CD8-positive, alpha-beta memory T cell (primary cell): ENCODE results near the gene UTY. TPM values are rescaled to one million over a fixed set of nuclear protein-coding genes. Genes with fewer than 3 reads are reported as not detected.

Experiments
- CTCF ChIA-PET: fragments of 350-600 bp; sonication (Branson Sonifier 250); formaldehyde crosslinking; loops from one replicate; lab custom pipeline; 2021; ENCODE audit warnings: antibody characterized with exemption; lab: Charles Lee
- POLR2A ChIA-PET: fragments of 350-600 bp; sonication (Branson Sonifier 250); formaldehyde crosslinking; loops from one replicate; lab custom pipeline; 2021; ENCODE audit warnings: antibody characterized with exemption; lab: Charles Lee
- DNase-seq, 5 donors: peaks; one replicate each; pipeline versions ENCODE4 v3.0.0 to v3.0.0-alpha.2; 2020 to 2022; ENCODE audit warnings: mixed read lengths in 1 of 5
- H3K27ac ChIP-seq: one replicate; pipeline ENCODE4 v1.7.0; 2013; ENCODE audit warnings: low read depth, mild to moderate bottlenecking, low read length, moderate library complexity
- H3K27me3 ChIP-seq: 2 replicates; pipeline ENCODE4 v1.7.0; 2013; ENCODE audit warnings: low read length, mild to moderate bottlenecking; ENCODE audit not compliant: insufficient read depth, poor library complexity, severe bottlenecking
- H3K36me3 ChIP-seq: 2 replicates; pipeline ENCODE4 v1.7.0; 2013; ENCODE audit warnings: mild to moderate bottlenecking, low read length, moderate library complexity; ENCODE audit not compliant: insufficient read depth
- H3K4me1 ChIP-seq: 2 replicates; pipeline ENCODE4 v1.7.0; 2013; ENCODE audit warnings: mild to moderate bottlenecking, low read length, moderate library complexity; ENCODE audit not compliant: insufficient read depth
- H3K4me3 ChIP-seq: 2 replicates; pipeline ENCODE4 v1.7.0; 2013; ENCODE audit warnings: mild to moderate bottlenecking, low read length
- H3K9me3 ChIP-seq: 2 replicates; pipeline ENCODE4 v1.7.0; 2013; ENCODE audit warnings: mild to moderate bottlenecking, low read length
- H3K27ac Mint-ChIP-seq, 8 donors: one replicate each; pipeline ENCODE4 v1.8.0; 2020 to 2021; ENCODE audit warnings: mixed read lengths in 8 of 8, mild to moderate bottlenecking in 6 of 8, inconsistent platforms in 3 of 8, moderate library complexity in 3 of 8
- H3K27me3 Mint-ChIP-seq, 2 donors: one replicate each; pipeline ENCODE4 v1.8.0; 2020 to 2021; ENCODE audit warnings: mixed read lengths in 2 of 2, mild to moderate bottlenecking in 1 of 2, moderate library complexity in 1 of 2
- H3K36me3 Mint-ChIP-seq, 3 donors: one replicate each; pipeline ENCODE4 v1.8.0; 2020 to 2021; ENCODE audit warnings: mixed read lengths in 3 of 3, inconsistent platforms in 1 of 3, mild to moderate bottlenecking in 1 of 3
- H3K4me1 Mint-ChIP-seq, 3 donors: one replicate each; pipeline ENCODE4 v1.8.0; 2020 to 2021; ENCODE audit warnings: mixed read lengths in 3 of 3, inconsistent platforms in 1 of 3, mild to moderate bottlenecking in 1 of 3
- H3K4me3 Mint-ChIP-seq, 7 donors: one replicate each; pipeline ENCODE4 v1.8.0; 2020 to 2021; ENCODE audit warnings: mixed read lengths in 7 of 7, mild to moderate bottlenecking in 6 of 7, moderate library complexity in 4 of 7, inconsistent platforms in 2 of 7
- H3K9me3 Mint-ChIP-seq, 5 donors: one replicate each; pipeline ENCODE4 v1.8.0; 2020 to 2022; ENCODE audit warnings: mixed read lengths in 5 of 5, mild to moderate bottlenecking in 3 of 5, moderate library complexity in 2 of 5, inconsistent platforms in 1 of 5
- polyA plus RNA-seq: library from polyadenylated mRNA; unstranded; fragments of 300-500 nt; fragmentation: Illumina TruSeq; gene quantifications from one replicate; pipeline ENCODE4 v1.2.3, GENCODE V29; 2021
- total RNA-seq, 2 experiments: library from RNA; stranded (reverse); gene quantifications; one replicate each; pipeline ENCODE4 v1.2.3, GENCODE V29; 2021

Gene UTY
- total and polyA plus RNA-seq, 3 experiments from 2014 or later: 16.3 to 18.4 TPM; not detected in 1

GRCh38 chrY:13474997-13475396 is 4.8 kb downstream of the UTY start:
- Histone ChIP-seq H3K27ac (no peak overlapping the region), H3K36me3 (no peaks in the 10 kb centered on the region), H3K4me1 (peaks cover 33% of the 10 kb centered on the region), H3K27me3 (no peaks in the 10 kb centered on the region), H3K9me3 (no peaks in the 10 kb centered on the region), H3K4me3 (no peak overlapping the region)
- Mint-ChIP-seq H3K27ac (peak overlapping the region in 2 of 8 donors; percentile 11 to 48), H3K4me1 (peaks cover 0 to 70% (median 0%) of the 10 kb centered on the region in 3 donors), H3K4me3 (peak overlapping the region in 2 of 7 donors; percentile 43 to 63), H3K36me3 (peaks cover 0 to 60% (median 0%) of the 10 kb centered on the region in 3 donors), H3K9me3 (no peaks in the 10 kb centered on the region), H3K27me3 (no peaks in the 10 kb centered on the region)
- DNase-seq: no peak
- POLR2A ChIA-PET: no interaction called here
- CTCF ChIA-PET: no interaction called here

GRCh38 chrY:13451572-13451971 is 28.3 kb downstream of the UTY start:
- Mint-ChIP-seq H3K27ac (no peak overlapping the region), H3K9me3 (no peaks in the 10 kb centered on the region), H3K4me3 (peak overlapping the region in 1 of 7 donors; percentile 17), H3K27me3 (no peaks in the 10 kb centered on the region), H3K36me3 (peaks cover 0 to 41% (median 0%) of the 10 kb centered on the region in 3 donors), H3K4me1 (peaks cover 0 to 89% (median 0%) of the 10 kb centered on the region in 3 donors)
- POLR2A ChIA-PET: no interaction called here
- Histone ChIP-seq H3K9me3 (no peaks in the 10 kb centered on the region), H3K36me3 (no peaks in the 10 kb centered on the region), H3K27ac (no peak overlapping the region), H3K27me3 (no peaks in the 10 kb centered on the region), H3K4me1 (peaks cover 27% of the 10 kb centered on the region), H3K4me3 (no peak overlapping the region)
- no peak for DNase-seq
- CTCF ChIA-PET: no interaction called here

GRCh38 chrY:13450596-13451130 is 29.2 kb downstream of the UTY start:
- H3K4me3 Mint-ChIP-seq: peak overlapping the region in 2 of 7 donors; percentile 11
- H3K27ac Mint-ChIP-seq: peak overlapping the region in 1 of 8 donors; percentile 21
- peaks cover 0 to 94% (median 0%) of the 10 kb centered on the region in 3 donors for H3K4me1 Mint-ChIP-seq
- Histone ChIP-seq H3K4me1 (peaks cover 27% of the 10 kb centered on the region), H3K36me3 (no peaks in the 10 kb centered on the region), H3K27me3 (no peaks in the 10 kb centered on the region), H3K4me3 (no peak overlapping the region), H3K27ac (no peak overlapping the region), H3K9me3 (no peaks in the 10 kb centered on the region)
- ChIA-PET CTCF (interaction anchor here (1.6 kb wide), 1 partner anchor 8 kb away, joined by 3 read pairs; no protein-coding TSS in a partner anchor), POLR2A (no interaction called here)
- H3K9me3 Mint-ChIP-seq: no peaks in the 10 kb centered on the region
- H3K36me3 Mint-ChIP-seq: peaks cover 0 to 45% (median 0%) of the 10 kb centered on the region in 3 donors
- no peaks in the 10 kb centered on the region for H3K27me3 Mint-ChIP-seq
- no peak for DNase-seq

DNA sequence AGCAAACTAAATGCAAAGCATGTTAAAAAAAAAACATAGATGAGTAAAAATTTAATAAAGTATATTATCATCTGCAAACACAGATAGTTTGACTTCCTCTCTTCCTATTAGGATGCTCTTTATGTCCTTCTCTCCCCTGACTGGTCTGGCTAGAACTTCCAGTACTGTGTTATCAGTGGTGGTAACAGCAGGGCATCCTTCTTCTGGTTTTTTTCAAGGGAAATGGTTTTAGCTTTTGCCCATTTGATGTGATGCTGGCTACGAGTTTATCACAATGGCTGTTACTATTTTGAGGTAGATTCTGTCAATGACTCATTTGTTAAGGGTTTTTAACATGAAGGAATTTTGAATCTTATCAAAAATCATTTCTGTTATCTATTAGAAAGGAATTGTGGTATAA is 34.3 kb downstream of the UTY start:
- POLR2A ChIA-PET: no interaction called here
- CTCF ChIA-PET: no interaction called here

GRCh38 chrY:13443146-13443545 is 36.7 kb downstream of the UTY start:
- Histone ChIP-seq H3K9me3 (no peaks in the 10 kb centered on the region), H3K4me3 (no peak overlapping the region), H3K4me1 (no peaks in the 10 kb centered on the region), H3K36me3 (no peaks in the 10 kb centered on the region), H3K27me3 (no peaks in the 10 kb centered on the region), H3K27ac (no peak overlapping the region)
- Mint-ChIP-seq H3K9me3 (no peaks in the 10 kb centered on the region), H3K27me3 (no peaks in the 10 kb centered on the region), H3K36me3 (peaks cover 0 to 62% (median 0%) of the 10 kb centered on the region in 3 donors), H3K4me1 (peaks cover 0 to 94% (median 0%) of the 10 kb centered on the region in 3 donors), H3K4me3 (no peak overlapping the region), H3K27ac (no peak overlapping the region)
- CTCF ChIA-PET: no interaction called here
- POLR2A ChIA-PET: no interaction called here
- DNase-seq: no peak

More for the DNA sequence above, 34.3 kb downstream of the UTY start:
- H3K27ac Mint-ChIP-seq: peak overlapping the region in 2 of 8 donors; percentile 63 to 74
- H3K4me1 Mint-ChIP-seq: peaks cover 0 to 92% (median 0%) of the 10 kb centered on the region in 3 donors
- H3K4me3 ChIP-seq: no peak overlapping the region
- no peaks in the 10 kb centered on the region for H3K9me3 ChIP-seq
- no peaks in the 10 kb centered on the region for H3K36me3 ChIP-seq
- DNase-seq: no peak
- H3K27me3 Mint-ChIP-seq: no peaks in the 10 kb centered on the region
- peaks cover 12% of the 10 kb centered on the region for H3K4me1 ChIP-seq
- H3K9me3 Mint-ChIP-seq: no peaks in the 10 kb centered on the region
- peaks cover 0 to 60% (median 0%) of the 10 kb centered on the region in 3 donors for H3K36me3 Mint-ChIP-seq
- H3K27ac ChIP-seq: no peak overlapping the region
- H3K4me3 Mint-ChIP-seq: peak overlapping the region in 1 of 7 donors; percentile 27
- no peaks in the 10 kb centered on the region for H3K27me3 ChIP-seq

DNA sequence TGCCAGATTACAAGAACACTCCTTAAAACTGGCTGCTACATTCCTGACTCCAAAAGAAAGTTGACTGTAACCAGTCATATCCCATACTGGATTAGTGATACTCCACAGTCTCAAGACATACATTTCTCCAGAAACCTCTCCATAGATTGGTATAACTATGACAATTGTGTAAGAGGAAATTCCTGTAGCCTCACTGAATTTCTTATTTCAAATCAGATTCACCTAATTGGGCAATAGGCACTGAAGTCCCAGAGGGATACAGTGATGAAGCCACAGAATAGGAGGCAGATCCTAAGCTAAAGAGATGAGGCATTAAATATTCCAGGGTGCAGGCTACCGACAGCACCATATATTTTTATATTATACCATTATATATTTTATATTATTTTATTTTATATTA is 39.0 kb downstream of the UTY start:
- POLR2A ChIA-PET: no interaction called here
- Mint-ChIP-seq H3K9me3 (no peaks in the 10 kb centered on the region), H3K36me3 (peaks cover 0 to 53% (median 0%) of the 10 kb centered on the region in 3 donors)

DNA sequence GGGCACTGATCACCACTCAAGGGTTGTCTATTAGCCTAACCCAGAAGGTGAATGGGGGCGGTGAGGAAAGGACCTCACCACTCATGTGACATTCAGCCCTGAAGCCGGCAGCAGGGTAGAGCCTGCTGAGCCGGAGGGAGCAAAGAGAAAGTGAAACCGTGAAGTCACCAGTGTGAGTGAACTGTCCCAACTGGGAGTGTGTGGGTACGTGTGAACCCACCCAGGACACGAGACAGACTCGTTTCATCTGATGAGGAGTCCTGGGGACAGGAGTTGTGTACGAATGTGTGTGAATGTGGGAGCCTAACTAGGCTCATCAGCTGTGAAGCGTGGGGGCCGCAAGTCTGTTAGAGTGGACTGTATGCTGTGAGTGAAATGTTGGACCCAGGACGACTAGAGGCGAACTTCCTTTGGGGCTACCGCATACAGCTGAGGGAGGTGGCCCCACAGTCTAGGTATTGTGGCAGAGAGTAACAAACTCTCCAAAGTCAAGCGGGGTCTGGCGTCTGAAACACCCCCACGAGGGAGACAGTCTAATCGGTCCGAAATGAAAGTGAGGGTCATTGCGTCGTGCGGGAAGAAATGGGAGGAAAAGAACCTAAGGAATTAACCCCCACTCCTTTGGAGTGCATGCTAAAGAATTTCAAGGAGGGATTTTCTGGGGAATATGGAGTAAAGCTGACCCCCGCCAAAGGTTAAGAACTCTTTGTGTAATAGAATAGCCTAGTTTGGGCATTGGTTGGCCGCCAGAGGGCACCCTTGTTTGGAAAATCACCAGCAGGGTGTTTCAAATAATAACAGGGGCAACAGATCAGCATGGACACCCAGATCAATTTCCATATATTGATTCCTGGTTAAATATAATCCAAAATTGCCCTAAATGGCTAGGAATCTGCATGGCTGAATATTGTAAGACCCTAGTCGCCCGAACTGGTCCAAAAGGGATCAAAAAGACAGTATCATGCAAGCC is 43.6 kb downstream of the UTY start:
- ChIA-PET CTCF (interaction anchor here (1.6 kb wide), 1 partner anchor 16 kb away, joined by 3 read pairs; no protein-coding TSS in a partner anchor), POLR2A (no interaction called here)
- DNase-seq: peak in 3 of 5 donors; percentile 57 to 75 (median 59)
- peaks cover 13% of the 10 kb centered on the region for H3K4me1 ChIP-seq
- H3K36me3 ChIP-seq: no peaks in the 10 kb centered on the region
- H3K36me3 Mint-ChIP-seq: peaks cover 0 to 37% (median 0%) of the 10 kb centered on the region in 3 donors
- no peaks in the 10 kb centered on the region for H3K9me3 Mint-ChIP-seq
- H3K27me3 ChIP-seq: no peaks in the 10 kb centered on the region
- H3K27ac ChIP-seq: peak overlapping the region; percentile 64
- peak overlapping the region in 2 of 8 donors; percentile 97 for H3K27ac Mint-ChIP-seq
- peaks cover 0 to 92% (median 0%) of the 10 kb centered on the region in 3 donors for H3K4me1 Mint-ChIP-seq
- peak overlapping the region in 2 of 7 donors; percentile 95 to 98 for H3K4me3 Mint-ChIP-seq
- H3K4me3 ChIP-seq: peak overlapping the region; percentile 54
- H3K9me3 ChIP-seq: no peaks in the 10 kb centered on the region
- no peaks in the 10 kb centered on the region for H3K27me3 Mint-ChIP-seq

More for the DNA sequence above, 39.0 kb downstream of the UTY start:
- CTCF ChIA-PET: no interaction called here
- no peak for DNase-seq
- Histone ChIP-seq H3K4me3 (no peak overlapping the region), H3K36me3 (no peaks in the 10 kb centered on the region), H3K4me1 (no peaks in the 10 kb centered on the region), H3K27ac (no peak overlapping the region), H3K9me3 (no peaks in the 10 kb centered on the region), H3K27me3 (no peaks in the 10 kb centered on the region)
- H3K4me3 Mint-ChIP-seq: no peak overlapping the region
- peaks cover 0 to 91% (median 0%) of the 10 kb centered on the region in 3 donors for H3K4me1 Mint-ChIP-seq
- H3K27me3 Mint-ChIP-seq: no peaks in the 10 kb centered on the region
- H3K27ac Mint-ChIP-seq: peak overlapping the region in 1 of 8 donors; percentile 68
